Omental fat pad (tissue), 4 donors: Measurements from ENCODE around the gene OPN5. TPM values are rescaled to one million over a fixed set of nuclear protein-coding genes. Genes with fewer than 3 reads are reported as not detected.

Experiments
- ATAC-seq: fragments of 150-250 bp; one replicate; pipeline ENCODE4 v1.9.1; 2016; ENCODE audit warnings: mild to moderate bottlenecking, moderate library complexity; ENCODE audit not compliant: low FRiP score
- DNase-seq: peaks from one replicate; pipeline ENCODE4 v3.0.0-alpha.2; 2019; ENCODE audit warnings: low spot score
- CTCF ChIP-seq, 3 donors: fragments of 450-650 bp; IDR thresholded peaks; one replicate each; pipeline ENCODE4 v1.5.1; 2016 to 2017; ENCODE audit warnings: antibody characterized with exemption in 3 of 3, mild to moderate bottlenecking in 3 of 3, moderate library complexity in 2 of 3
- total RNA-seq, 4 donors: library from RNA; depleted of rRNA; stranded (reverse); fragments of >200 nt; gene quantifications; one replicate each; pipeline ENCODE4 v1.1.0, GENCODE V29; 2016

OPN5 gene, protein sequence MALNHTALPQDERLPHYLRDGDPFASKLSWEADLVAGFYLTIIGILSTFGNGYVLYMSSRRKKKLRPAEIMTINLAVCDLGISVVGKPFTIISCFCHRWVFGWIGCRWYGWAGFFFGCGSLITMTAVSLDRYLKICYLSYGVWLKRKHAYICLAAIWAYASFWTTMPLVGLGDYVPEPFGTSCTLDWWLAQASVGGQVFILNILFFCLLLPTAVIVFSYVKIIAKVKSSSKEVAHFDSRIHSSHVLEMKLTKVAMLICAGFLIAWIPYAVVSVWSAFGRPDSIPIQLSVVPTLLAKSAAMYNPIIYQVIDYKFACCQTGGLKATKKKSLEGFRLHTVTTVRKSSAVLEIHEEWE
- total RNA-seq = not detected

- ATAC-seq = no peak
- no peak for DNase-seq
- TF ChIP-seq CTCF (IDR thresholded peaks at IDR 0.05) = no peak
These were observed at the start of gene OPN5 for GRCh38 chr6:47781732-47782131. OPN5 (plus strand) TSS chr6:47782032; CDS start chr6:47782067, 35 bp downstream.

DNA sequence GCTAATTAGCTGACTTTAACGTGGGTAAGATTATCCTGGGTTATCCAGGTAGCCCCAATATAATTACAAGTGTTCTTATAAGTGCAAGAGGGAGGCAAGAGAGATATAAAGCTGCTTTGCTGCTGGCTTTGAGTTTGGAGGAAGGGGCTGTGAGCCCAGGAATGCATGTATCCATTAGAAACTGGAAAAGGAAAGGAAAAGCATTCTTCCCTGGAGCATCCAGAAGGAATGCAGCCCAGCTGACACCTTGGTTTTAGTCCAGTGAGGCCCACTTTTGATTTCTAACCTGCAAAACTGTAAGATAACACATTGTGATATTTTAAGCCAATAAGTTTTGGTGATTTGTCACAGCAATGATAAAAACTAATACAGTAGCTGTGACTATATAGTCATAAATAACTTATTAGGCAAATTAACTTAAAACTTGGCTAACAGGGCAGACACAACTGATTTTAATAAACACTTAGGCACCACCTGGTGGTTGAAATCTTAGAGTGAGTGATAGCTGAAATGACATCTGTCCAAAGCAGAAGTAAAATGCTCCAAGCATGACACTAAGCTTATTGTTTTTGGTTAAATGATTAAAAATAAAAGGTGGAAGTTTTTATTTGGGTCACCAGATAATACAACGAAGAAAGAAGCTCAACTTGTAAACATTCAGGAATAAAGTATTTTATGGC lies 47.8 kb upstream of the OPN5 start:
- no peak for TF ChIP-seq CTCF (IDR thresholded peaks at IDR 0.05)
- DNase-seq = no peak
- no peak for ATAC-seq

DNA sequence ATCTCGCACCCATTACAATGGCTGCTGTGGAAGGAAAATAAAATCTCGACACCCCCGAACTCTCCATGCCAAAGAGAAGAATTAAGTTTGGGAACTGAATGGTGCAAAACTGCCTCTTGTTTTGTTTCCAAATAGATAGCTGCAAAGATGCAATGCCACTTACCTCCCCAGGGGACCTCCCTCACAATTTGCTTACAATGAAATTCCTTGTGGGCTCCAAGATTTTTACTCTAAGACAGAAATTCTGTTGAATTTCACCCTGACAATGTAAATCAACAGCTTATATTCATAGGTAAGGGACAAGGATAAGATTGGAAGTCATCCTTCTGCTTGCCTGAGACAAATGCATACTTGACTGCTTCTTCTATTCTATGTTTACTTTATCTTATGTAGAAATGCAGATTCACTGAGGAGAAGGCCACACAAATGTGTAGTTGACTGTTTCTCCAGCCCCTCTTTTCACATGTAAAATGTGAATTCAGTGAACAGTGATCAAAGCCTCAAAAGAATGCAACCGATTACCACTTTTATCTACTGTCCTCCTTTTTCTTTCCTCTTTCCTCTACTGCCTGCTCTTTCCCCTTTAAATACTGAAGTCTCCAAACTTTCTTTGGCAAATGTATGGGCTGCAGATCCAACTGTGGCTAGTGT lies 46.9 kb upstream of the OPN5 start:
- no peak for TF ChIP-seq CTCF (IDR thresholded peaks at IDR 0.05)
- DNase-seq (no peak), ATAC-seq (no peak)

DNA sequence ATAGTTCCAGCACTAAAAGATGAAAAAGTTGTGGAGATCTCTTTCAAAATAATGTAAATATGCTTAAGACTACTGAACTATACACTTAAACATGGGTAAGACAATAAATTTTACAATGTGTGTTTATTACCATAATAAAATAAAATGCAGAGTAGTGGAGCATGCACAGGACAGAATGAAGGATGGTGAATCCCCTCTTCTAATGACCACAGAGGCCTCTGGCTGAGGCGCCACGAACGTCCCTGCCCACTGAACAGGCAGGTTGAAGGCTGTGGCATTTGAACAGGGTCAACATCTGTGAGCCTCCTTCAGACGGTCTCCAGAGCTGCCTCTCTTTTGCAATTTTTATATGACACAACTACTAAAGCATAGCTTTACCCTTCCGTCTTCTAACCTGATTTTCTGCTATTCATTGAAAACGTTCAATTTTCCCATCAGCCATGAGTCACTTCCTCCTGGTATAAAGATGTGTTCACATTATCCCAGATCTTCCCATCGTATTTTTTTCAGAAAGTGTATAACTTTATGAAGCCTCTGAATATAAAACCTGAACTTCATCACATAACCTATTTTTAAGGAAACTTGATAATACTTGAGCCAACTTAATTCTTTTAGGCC lies 45.6 kb upstream of the OPN5 start:
- TF ChIP-seq CTCF (IDR thresholded peaks at IDR 0.05) = no peak
- ATAC-seq (no peak), DNase-seq (no peak)

DNA sequence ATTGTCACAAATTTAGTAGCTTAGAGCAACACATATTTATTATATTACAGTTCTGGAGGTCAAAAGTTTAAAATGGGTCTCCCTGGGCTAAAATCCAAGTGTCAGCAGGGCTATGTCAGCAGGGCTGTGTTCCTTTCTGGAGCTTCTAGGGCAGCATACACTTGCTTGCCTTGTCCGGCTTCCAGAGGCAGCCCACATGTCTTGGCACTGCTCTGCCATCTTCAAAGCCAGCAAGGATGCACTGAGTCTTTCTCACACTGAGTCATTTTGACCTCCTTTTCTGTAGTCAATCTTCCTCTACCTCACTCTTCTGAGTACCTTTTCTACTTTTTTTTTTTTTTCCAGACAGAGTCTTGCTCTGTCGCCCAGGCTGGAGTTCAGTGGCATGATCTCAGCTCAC lies 44.4 kb upstream of the OPN5 start:
- DNase-seq = no peak
- no peak for ATAC-seq
- no peak for TF ChIP-seq CTCF (IDR thresholded peaks at IDR 0.05)

DNA sequence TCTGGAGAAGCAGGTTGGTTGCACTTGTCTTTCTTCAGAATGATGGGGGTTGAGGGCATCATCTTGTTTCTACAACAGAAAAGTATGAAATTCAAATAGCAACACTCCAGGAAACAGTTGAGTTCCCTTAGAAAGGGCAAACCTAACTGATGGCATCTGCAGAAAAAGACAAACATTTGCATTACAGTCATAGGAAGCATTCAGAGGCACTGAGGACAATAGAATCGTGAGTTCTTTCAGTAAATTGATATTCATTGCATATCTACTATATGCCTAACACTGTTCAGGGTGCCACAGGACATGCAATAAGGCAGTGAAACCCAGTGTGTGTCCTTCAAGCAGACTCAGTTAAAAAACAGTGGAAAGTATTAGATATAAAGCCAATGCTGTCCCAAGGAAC lies 41.1 kb upstream of the OPN5 start:
- no peak for ATAC-seq
- no peak for TF ChIP-seq CTCF (IDR thresholded peaks at IDR 0.05)
- no peak for DNase-seq
